Measurements from ENCODE around the gene LILRB2.
A peak's percentile ranks its signal among the peaks of the same experiment; 100 is the strongest.
"Not testable (repeated sequence)": the region's sequence is repeated elsewhere in the genome, so short reads cannot be mapped to it uniquely, and the experiment has no call there.

Gene LILRB2

GRCh38 chr19:54271106-54271505 is 9.8 kb downstream of the LILRB2 start:
- DNase-seq: no peak

GRCh38 chr19:54268936-54269335 is 12.0 kb downstream of the LILRB2 start:
- DNase-seq: no peak

DNA sequence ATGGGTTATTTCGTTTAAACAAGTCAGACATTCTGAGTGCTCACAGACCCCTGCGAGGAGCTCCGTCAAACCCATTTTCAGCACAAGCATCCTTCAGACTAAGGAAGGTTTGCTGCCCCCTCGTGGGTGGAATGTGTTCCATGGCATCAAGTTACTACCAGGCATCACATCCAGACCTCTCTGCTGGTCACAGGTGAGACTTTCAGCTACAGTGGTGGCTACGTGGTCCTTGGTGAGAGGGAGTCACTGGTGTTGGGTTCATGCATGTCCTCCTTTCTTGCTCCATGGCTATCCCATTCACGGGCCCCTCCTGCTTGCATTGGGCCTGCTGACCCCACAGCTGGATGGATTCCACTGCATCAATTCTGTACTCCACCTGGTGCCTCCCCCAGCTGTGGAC is 14.8 kb downstream of the LILRB2 start:
- DNase-seq: peak; percentile 53

DNA sequence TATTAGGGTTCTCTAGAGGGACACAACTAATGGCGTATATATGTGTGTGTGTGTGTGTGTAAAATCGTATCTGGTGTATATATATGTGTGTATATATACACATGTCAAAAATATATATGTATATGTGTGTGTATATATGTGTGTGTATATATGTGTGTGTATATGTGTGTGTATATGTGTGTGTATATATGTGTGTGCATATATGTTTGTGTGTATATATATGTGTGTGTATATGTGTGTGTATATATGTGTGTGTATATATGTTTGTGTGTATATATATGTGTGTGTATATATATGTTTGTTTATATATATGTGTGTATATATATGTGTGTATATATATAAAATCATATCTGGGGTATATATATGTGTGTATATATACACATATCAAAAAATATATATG is 18.4 kb downstream of the LILRB2 start:
- DNase-seq: no peak

DNA sequence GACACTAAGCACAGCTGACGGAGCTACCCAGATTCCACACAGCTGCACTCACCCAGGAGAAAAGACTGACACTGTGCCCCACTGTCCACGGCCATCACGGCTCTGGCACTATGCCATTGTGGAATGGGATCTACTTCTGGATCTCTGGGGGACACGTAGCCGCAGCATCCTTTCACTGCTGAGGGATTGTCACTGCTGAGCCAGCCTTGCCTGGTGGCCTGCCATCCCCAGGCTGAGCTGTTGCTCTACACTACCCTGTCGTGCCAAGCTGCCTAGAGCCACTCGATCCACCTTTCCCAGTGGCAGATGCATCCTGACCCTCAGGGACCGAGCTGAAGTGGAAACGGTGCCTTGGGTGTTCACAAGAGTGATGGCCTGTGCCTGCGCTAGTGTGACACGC is 18.8 kb downstream of the LILRB2 start:
- DNase-seq: no peak

DNA sequence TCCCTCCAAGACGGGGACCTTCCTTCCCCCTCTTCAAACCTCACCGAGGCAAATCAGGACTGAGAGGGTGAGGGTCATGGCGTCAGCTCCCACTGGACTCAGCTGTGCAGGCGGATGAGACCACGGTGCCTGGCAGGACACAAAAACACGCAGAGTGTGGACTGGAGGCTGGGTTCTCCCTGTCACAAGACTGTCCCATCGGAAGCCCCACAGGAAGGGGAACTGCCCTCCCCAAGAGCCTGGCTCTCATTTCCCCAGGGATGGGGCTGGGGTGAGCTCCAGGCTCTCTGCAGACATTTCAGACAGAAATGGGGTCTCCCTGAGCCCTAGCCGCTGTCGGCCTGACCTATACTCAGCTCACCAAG is 23.8 kb downstream of the LILRB2 start, which contains the start of gene LILRB5:
Gene LILRB5 (minus strand): TSS at position 158 of the 365 bp plus-strand sequence. CDS start 80 bp downstream, at position 78.
- DNase-seq: no peak

DNA sequence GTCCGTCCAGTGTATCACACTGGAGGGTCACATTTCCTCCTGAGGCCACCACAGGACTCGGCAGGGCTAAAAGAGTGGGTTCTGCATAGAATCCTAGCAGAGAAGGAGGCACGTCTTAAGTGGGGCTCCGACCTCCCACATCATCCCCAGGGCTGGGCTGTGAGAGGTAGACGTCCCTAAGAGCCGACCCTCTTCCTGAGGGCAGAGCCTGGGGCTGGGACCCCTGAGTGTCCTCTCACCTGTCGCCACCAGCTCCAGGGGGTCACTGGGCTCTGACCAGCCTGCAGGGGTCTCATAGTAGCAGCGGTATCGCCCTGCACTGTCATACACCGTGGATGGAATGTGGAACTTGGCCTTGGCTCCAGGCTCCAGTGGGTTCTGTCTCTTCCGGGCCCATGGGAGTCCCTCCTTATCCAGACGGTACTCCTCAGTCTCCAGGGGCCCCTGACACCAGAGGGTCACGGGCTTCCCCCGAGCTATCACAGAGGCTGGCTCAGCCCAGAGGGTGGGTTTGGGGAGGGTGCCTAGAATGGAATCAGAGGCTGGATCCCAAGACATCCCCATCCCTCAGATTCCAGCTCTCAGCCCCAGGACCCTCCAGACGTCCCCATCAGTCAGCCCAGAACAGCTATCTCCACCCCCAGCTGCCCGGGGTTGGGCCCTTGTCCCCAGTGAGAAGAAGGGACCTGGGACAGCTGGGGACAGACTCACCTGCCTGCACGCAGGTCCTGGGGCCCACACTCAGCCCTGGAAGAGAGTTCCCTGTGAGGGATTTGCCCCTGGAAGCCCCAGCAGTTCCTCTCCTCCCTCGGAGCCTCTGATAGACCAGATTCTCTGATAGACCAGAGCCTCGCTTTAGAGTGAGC is 24.4 kb downstream of the LILRB2 start:
- no peak for DNase-seq

DNA sequence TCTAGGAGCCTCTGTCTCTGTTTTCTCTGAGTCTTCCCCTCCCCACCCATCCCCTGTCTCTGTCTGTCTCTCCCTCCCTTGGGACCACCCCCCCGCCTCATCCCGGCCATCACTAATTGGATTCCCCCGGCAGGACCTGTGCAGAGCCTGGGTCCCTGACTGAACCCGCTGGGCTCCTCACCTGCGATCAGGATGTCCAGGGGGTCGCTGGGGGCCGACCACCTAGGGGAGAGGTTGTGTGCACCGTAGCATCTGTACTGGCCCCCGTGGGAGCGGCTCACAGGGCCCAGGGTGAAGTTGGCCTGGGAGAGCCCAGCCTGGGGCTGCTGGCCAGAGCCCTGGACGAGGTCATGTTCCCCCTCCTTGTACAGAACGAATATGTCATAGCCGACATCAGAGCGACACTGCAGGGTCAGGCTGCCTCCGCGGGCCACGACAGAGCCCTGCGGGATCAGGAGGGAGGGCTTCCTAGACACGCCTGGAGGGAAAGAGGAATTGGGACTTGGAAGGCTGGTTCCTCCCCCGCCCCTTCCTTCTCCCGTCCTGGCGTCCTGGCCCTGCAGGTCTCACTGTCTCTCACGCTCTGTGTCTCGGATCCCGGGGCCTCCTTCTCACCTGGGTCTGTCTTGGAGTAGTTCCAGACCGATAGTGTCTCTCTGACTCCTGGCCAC is 25.7 kb downstream of the LILRB2 start:
- no peak for DNase-seq

DNA sequence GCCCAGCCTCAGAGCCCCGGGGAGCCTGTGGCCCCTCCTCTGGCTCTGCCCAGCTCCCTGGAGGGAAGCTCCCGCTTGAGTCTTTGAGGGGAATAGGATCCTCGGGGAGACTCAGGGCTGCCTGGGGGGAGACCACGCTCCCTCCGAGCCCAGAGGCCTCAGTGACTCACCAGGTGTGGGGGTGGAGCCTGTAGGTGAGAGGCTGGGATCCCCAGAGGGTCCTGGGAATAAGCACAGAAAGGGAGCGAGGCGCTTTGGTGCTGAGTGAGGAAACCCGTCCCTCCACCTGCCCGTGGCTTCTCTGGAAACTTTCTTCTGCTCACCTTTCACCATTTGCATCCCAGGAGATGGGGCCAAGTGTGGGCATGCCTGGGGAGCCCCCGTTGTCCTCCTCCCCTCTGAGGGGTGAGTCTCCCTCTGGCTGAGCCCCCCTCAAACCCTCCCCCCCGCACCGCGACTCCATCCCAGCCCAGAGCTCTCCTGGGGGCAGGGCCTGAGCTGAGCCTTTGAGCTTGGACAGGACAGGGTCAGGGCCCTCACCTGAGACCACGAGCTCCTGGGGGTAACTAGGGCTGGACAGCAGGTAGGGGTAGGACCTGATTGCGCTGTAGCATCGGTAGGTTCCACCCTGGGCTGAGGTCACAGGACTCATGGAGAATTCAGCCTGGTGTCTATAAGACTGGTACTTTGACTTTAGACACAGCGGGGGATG is 26.6 kb downstream of the LILRB2 start:
- no peak for DNase-seq

DNA sequence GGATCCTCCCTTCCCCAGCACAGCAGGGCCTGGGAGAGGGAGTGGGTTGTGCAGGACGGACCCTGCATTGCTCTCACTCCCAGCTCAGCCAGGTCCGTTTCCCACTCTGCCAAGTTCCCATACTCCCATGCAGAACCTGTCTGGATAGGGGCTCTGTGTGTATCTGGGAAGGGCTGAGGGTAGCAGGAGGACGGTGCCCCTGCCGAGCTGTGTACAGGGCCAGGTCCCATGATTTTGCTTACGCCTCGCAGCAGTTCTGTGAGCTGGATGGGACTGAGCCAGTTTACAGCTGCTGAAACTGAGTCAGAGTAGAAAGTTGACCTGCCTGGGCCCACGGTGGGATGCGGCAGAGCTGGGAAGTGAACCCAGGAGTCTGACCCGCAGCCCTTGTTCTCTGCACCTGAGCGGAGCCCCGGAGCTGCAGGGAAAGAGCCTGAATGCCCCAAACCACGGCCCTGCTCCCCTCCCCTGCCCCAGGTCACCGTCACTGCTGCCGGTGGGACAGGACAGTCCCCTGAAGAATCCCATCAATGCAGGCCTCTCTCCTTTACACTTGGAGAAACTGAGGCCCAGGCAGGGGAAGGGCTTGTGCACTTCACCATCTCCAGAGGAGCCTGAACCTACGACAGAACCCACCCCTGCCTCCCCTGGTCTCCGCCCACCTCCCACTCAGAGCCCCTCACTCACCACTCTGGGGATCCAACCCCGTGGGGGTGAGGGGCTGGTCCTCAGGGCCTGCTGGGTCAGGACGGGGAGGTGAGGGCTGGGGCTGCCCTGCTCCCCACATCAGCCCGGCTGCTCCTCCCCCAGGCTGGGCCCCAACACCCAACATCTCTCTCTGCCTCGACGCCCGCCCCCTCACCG is 27.3 kb downstream of the LILRB2 start:
- DNase-seq: no peak

GRCh38 chr19:54252845-54253244 is 28.1 kb downstream of the LILRB2 start:
- no peak for DNase-seq

DNA sequence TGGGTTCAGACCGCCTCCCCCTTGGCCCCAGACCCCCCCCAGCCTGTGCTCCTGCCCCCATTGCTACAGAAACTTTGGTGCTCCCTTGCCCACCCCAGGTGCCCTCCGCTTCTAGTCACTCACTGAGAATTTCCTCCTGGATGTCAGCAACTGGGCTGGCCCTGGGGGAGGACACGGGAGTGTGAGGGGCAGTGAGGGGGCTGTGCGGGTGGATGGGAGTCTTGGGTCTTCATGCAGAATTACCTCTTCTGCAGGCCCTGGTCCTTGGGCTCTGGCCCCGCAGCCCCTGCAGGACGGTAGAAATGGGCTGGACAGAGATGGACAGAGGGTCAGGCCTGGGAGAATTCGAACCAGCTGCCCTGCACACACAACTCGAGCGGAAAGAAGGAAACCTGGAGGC is 28.7 kb downstream of the LILRB2 start:
- DNase-seq: no peak

- no peak for DNase-seq
These were observed 32.8 kb downstream of the LILRB2 start for GRCh38 chr19:54248016-54248601.

GRCh38 chr19:54247106-54247930 is 33.6 kb downstream of the LILRB2 start:
- DNase-seq: no peak

- no peak for DNase-seq
These were observed 35.0 kb downstream of the LILRB2 start for GRCh38 chr19:54245936-54246335.

DNA sequence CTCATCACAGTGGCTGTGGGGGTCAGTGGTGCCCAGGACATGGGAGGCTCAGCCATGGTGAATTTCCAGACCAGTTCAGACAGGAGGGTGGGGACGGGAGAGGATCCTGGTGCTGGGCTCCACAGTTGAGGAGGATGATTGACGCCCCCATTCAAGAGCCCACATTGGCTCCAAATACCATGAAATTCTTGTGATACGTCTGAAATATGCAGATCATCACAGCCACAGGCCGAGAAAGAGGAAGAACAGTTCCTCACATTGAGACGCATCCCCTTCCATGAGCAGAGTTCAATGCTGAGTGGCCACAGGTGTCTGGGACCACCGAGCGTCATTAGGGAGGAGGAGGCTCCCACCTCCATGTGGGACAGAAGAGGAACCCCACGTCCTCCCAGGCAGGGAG is 37.1 kb downstream of the LILRB2 start:
- not testable (repeated sequence) for DNase-seq

- DNase-seq: not testable (repeated sequence)
These were observed 38.3 kb downstream of the LILRB2 start, which contains the start of gene LILRA6 for GRCh38 chr19:54242646-54243045. TSS of gene LILRA6 (minus strand) at chr19:54242790.

GRCh38 chr19:54242234-54242633 is 38.7 kb downstream of the LILRB2 start:
- not testable (repeated sequence) for DNase-seq

- not testable (repeated sequence) for DNase-seq
These were observed 40.3 kb downstream of the LILRB2 start for GRCh38 chr19:54240372-54241336.
